Measurements from ENCODE around the gene KCNAB1.

The KCNAB1 gene

DNA sequence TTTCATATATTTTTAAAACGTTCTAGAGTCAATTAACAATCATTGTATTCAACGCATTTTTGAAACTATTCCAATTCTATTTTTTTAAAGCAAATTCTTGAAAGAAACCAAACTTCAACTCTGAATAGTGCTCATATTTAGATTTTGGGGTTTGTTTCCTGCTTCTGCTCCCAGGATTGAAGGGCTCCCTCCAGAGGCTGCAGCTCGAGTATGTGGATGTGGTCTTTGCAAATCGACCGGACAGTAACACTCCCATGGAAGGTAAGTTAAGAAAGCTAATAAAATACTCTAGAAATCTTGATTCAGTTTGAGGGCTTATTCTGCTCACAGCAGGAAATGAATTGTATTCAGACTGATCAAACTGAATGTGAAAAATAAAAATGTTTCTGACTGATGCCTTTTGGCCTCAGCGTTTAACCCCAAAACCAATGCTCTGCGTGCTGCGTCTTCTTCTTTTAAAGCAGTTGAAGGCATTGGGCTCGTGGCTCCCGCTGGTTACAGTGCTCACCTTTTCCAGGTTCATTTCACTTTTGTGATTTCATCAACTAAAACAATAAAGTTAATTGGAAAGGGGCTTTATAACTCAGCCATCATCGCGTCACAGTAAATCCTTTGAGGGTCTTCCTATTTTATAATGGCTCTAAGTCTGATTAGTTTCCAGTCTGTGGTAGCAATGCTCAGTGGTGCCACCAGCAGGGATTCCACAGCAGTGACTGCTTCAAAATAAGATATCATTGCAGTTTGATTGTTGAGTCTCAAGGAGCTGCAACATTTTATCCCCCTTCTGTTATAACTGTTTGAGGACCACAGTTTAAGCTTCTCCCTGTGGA, 354.4 kb downstream of the KCNAB1 start:
- H3K9me3 ChIP-seq (ENCODE audit: control insufficient read depth, insufficient read depth, low read length) = no peaks in the 10 kb centered on the region
- no peak overlapping the region for H3K27ac ChIP-seq (ENCODE audit: low read depth, low read length)
- no peaks in the 10 kb centered on the region for H3K27me3 ChIP-seq (ENCODE audit: control insufficient read depth, insufficient read depth, low read length)
- peaks cover 12% of the 10 kb centered on the region for H3K4me1 ChIP-seq (ENCODE audit: control insufficient read depth, insufficient read depth, low read length)
- H3K36me3 ChIP-seq (ENCODE audit: control insufficient read depth, insufficient read depth, low read length) = no peaks in the 10 kb centered on the region
- peak overlapping the region; percentile 45 for H3K4me3 ChIP-seq (ENCODE audit: low read depth, low read length)
- H3K9ac ChIP-seq (ENCODE audit: low read depth, low read length) = no peak overlapping the region

DNA sequence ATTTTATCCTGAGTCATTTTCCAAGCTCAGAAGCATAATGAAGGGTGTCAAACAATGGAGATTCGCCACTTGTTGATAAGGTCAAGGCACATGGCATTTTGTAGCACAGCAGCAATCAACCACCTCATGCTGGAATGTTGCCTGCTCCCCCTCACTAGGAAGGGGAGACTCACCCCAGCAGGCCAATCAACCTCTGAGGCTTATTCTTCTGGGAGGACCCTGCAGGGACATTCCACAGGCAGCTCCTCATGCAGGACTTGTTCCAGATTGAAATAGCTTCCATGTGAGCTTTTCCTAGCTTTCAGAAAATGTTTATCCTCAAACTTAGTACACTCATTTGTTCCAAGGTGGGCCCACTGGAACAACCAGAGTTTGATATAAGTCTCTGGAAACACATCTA, 356.9 kb downstream of the KCNAB1 start:
- Histone ChIP-seq H3K4me3 (ENCODE audit: low read depth, low read length) (no peak overlapping the region), H3K36me3 (ENCODE audit: control insufficient read depth, insufficient read depth, low read length) (no peaks in the 10 kb centered on the region), H3K4me1 (ENCODE audit: control insufficient read depth, insufficient read depth, low read length) (peaks cover 12% of the 10 kb centered on the region), H3K27ac (ENCODE audit: low read depth, low read length) (no peak overlapping the region), H3K9ac (ENCODE audit: low read depth, low read length) (no peak overlapping the region), H3K27me3 (ENCODE audit: control insufficient read depth, insufficient read depth, low read length) (no peaks in the 10 kb centered on the region), H3K9me3 (ENCODE audit: control insufficient read depth, insufficient read depth, low read length) (no peaks in the 10 kb centered on the region)

- no peak overlapping the region for H3K9ac ChIP-seq (ENCODE audit: low read depth, low read length)
- H3K4me3 ChIP-seq (ENCODE audit: low read depth, low read length) = no peak overlapping the region
- no peaks in the 10 kb centered on the region for H3K9me3 ChIP-seq (ENCODE audit: control insufficient read depth, insufficient read depth, low read length)
- H3K4me1 ChIP-seq (ENCODE audit: control insufficient read depth, insufficient read depth, low read length) = peaks cover 12% of the 10 kb centered on the region
- H3K27ac ChIP-seq (ENCODE audit: low read depth, low read length) = no peak overlapping the region
- H3K27me3 ChIP-seq (ENCODE audit: control insufficient read depth, insufficient read depth, low read length) = no peaks in the 10 kb centered on the region
- no peaks in the 10 kb centered on the region for H3K36me3 ChIP-seq (ENCODE audit: control insufficient read depth, insufficient read depth, low read length)
Observed at GRCh38 chr3:156478891-156479290, 358.5 kb downstream of the KCNAB1 start.

GRCh38 chr3:156479604-156480003, 359.2 kb downstream of the KCNAB1 start:
- peaks cover 9% of the 10 kb centered on the region for H3K4me1 ChIP-seq (ENCODE audit: control insufficient read depth, insufficient read depth, low read length)
- H3K27me3 ChIP-seq (ENCODE audit: control insufficient read depth, insufficient read depth, low read length) = no peaks in the 10 kb centered on the region
- no peak overlapping the region for H3K27ac ChIP-seq (ENCODE audit: low read depth, low read length)
- no peaks in the 10 kb centered on the region for H3K36me3 ChIP-seq (ENCODE audit: control insufficient read depth, insufficient read depth, low read length)
- no peaks in the 10 kb centered on the region for H3K9me3 ChIP-seq (ENCODE audit: control insufficient read depth, insufficient read depth, low read length)
- no peak overlapping the region for H3K4me3 ChIP-seq (ENCODE audit: low read depth, low read length)
- no peak overlapping the region for H3K9ac ChIP-seq (ENCODE audit: low read depth, low read length)

DNA sequence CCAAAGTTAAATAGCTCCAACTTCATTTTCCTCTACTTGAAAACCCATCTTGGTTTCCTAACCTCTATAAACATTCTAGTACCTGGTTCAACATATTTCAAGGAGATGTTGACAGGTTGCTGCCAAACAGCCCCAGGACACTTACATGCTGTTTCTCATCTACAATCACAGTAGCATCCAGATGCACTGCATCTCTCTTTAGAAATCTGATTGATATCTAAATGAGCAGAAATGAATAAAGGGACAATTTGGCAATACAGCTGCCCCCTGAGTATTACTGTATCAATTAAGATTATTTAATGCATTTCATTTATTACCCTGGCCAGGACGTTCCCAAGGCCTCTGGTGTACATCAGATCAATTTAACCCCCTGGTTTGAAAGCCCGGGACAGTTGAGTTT, 360.6 kb downstream of the KCNAB1 start:
- H3K36me3 ChIP-seq (ENCODE audit: control insufficient read depth, insufficient read depth, low read length) = no peaks in the 10 kb centered on the region
- H3K27ac ChIP-seq (ENCODE audit: low read depth, low read length) = no peak overlapping the region
- H3K27me3 ChIP-seq (ENCODE audit: control insufficient read depth, insufficient read depth, low read length) = no peaks in the 10 kb centered on the region
- no peaks in the 10 kb centered on the region for H3K9me3 ChIP-seq (ENCODE audit: control insufficient read depth, insufficient read depth, low read length)
- peaks cover 6% of the 10 kb centered on the region for H3K4me1 ChIP-seq (ENCODE audit: control insufficient read depth, insufficient read depth, low read length)
- H3K4me3 ChIP-seq (ENCODE audit: low read depth, low read length) = no peak overlapping the region
- no peak overlapping the region for H3K9ac ChIP-seq (ENCODE audit: low read depth, low read length)

GRCh38 chr3:156483002-156483401, 362.6 kb downstream of the KCNAB1 start:
- Histone ChIP-seq H3K4me3 (ENCODE audit: low read depth, low read length) (no peak overlapping the region), H3K27me3 (ENCODE audit: control insufficient read depth, insufficient read depth, low read length) (no peaks in the 10 kb centered on the region), H3K9me3 (ENCODE audit: control insufficient read depth, insufficient read depth, low read length) (no peaks in the 10 kb centered on the region), H3K4me1 (ENCODE audit: control insufficient read depth, insufficient read depth, low read length) (no peaks in the 10 kb centered on the region; the same call in 1 of the 2 replicates), H3K9ac (ENCODE audit: low read depth, low read length) (no peak overlapping the region), H3K27ac (ENCODE audit: low read depth, low read length) (no peak overlapping the region), H3K36me3 (ENCODE audit: control insufficient read depth, insufficient read depth, low read length) (no peaks in the 10 kb centered on the region)

GRCh38 chr3:156483426-156483825, 363.0 kb downstream of the KCNAB1 start:
- H3K27me3 ChIP-seq (ENCODE audit: control insufficient read depth, insufficient read depth, low read length) = no peaks in the 10 kb centered on the region
- H3K4me3 ChIP-seq (ENCODE audit: low read depth, low read length) = no peak overlapping the region
- no peaks in the 10 kb centered on the region for H3K9me3 ChIP-seq (ENCODE audit: control insufficient read depth, insufficient read depth, low read length)
- H3K27ac ChIP-seq (ENCODE audit: low read depth, low read length) = no peak overlapping the region
- H3K36me3 ChIP-seq (ENCODE audit: control insufficient read depth, insufficient read depth, low read length) = no peaks in the 10 kb centered on the region
- no peaks in the 10 kb centered on the region; the same call in 1 of the 2 replicates for H3K4me1 ChIP-seq (ENCODE audit: control insufficient read depth, insufficient read depth, low read length)
- H3K9ac ChIP-seq (ENCODE audit: low read depth, low read length) = no peak overlapping the region

GRCh38 chr3:156483961-156484787, 363.8 kb downstream of the KCNAB1 start:
- H3K36me3 ChIP-seq (ENCODE audit: control insufficient read depth, insufficient read depth, low read length) = no peaks in the 10 kb centered on the region
- H3K27ac ChIP-seq (ENCODE audit: low read depth, low read length) = no peak overlapping the region
- H3K27me3 ChIP-seq (ENCODE audit: control insufficient read depth, insufficient read depth, low read length) = no peaks in the 10 kb centered on the region
- H3K4me3 ChIP-seq (ENCODE audit: low read depth, low read length) = no peak overlapping the region
- no peaks in the 10 kb centered on the region for H3K9me3 ChIP-seq (ENCODE audit: control insufficient read depth, insufficient read depth, low read length)
- no peaks in the 10 kb centered on the region; the same call in 1 of the 2 replicates for H3K4me1 ChIP-seq (ENCODE audit: control insufficient read depth, insufficient read depth, low read length)
- no peak overlapping the region for H3K9ac ChIP-seq (ENCODE audit: low read depth, low read length)

GRCh38 chr3:156488767-156489166, 368.4 kb downstream of the KCNAB1 start:
- H3K9ac ChIP-seq (ENCODE audit: low read depth, low read length) = no peak overlapping the region
- no peaks in the 10 kb centered on the region for H3K9me3 ChIP-seq (ENCODE audit: control insufficient read depth, insufficient read depth, low read length)
- no peak overlapping the region for H3K27ac ChIP-seq (ENCODE audit: low read depth, low read length)

GRCh38 chr3:156489462-156489911, 369.1 kb downstream of the KCNAB1 start:
- no peak overlapping the region for H3K4me3 ChIP-seq (ENCODE audit: low read depth, low read length)
- H3K4me1 ChIP-seq (ENCODE audit: control insufficient read depth, insufficient read depth, low read length) = no peaks in the 10 kb centered on the region
- no peaks in the 10 kb centered on the region for H3K27me3 ChIP-seq (ENCODE audit: control insufficient read depth, insufficient read depth, low read length)
- H3K9ac ChIP-seq (ENCODE audit: low read depth, low read length) = no peak overlapping the region
- H3K36me3 ChIP-seq (ENCODE audit: control insufficient read depth, insufficient read depth, low read length) = no peaks in the 10 kb centered on the region
- no peak overlapping the region for H3K27ac ChIP-seq (ENCODE audit: low read depth, low read length)
- H3K9me3 ChIP-seq (ENCODE audit: control insufficient read depth, insufficient read depth, low read length) = no peaks in the 10 kb centered on the region

More at GRCh38 chr3:156488767-156489166, 368.4 kb downstream of the KCNAB1 start:
- no peak overlapping the region for H3K4me3 ChIP-seq (ENCODE audit: low read depth, low read length)
- no peaks in the 10 kb centered on the region; the same call in 1 of the 2 replicates for H3K4me1 ChIP-seq (ENCODE audit: control insufficient read depth, insufficient read depth, low read length)
- no peaks in the 10 kb centered on the region for H3K36me3 ChIP-seq (ENCODE audit: control insufficient read depth, insufficient read depth, low read length)
- H3K27me3 ChIP-seq (ENCODE audit: control insufficient read depth, insufficient read depth, low read length) = no peaks in the 10 kb centered on the region

GRCh38 chr3:156491192-156491591, 370.8 kb downstream of the KCNAB1 start:
- no peaks in the 10 kb centered on the region for H3K27me3 ChIP-seq (ENCODE audit: control insufficient read depth, insufficient read depth, low read length)
- no peaks in the 10 kb centered on the region; the same call in 1 of the 2 replicates for H3K9me3 ChIP-seq (ENCODE audit: control insufficient read depth, insufficient read depth, low read length)
- H3K36me3 ChIP-seq (ENCODE audit: control insufficient read depth, insufficient read depth, low read length) = no peaks in the 10 kb centered on the region
- H3K4me1 ChIP-seq (ENCODE audit: control insufficient read depth, insufficient read depth, low read length) = no peaks in the 10 kb centered on the region
- H3K27ac ChIP-seq (ENCODE audit: low read depth, low read length) = no peak overlapping the region
- H3K4me3 ChIP-seq (ENCODE audit: low read depth, low read length) = no peak overlapping the region
- H3K9ac ChIP-seq (ENCODE audit: low read depth, low read length) = no peak overlapping the region
